Liver (tissue), 9 donors: ENCODE results near the gene ETV6. TPM values are rescaled to one million over a fixed set of nuclear protein-coding genes. Genes with fewer than 3 reads are reported as not detected.

ENCODE experiments used
- DNase-seq: peaks from one replicate; pipeline ENCODE4 v3.0.0-alpha.2; 2017; ENCODE audit warnings: low spot score
- H3K27ac ChIP-seq, 2 donors: one replicate each; pipeline ENCODE4 v1.7.0; 2013; ENCODE audit warnings: inconsistent platforms in 2 of 2, low read length in 2 of 2, control low read depth in 1 of 2, low read depth in 1 of 2, mild to moderate bottlenecking in 1 of 2
- H3K27me3 ChIP-seq, 4 donors: one replicate each; pipeline versions ENCODE4 v1.6.1 to v1.7.0; 2013; ENCODE audit warnings: low read length in 3 of 4, inconsistent platforms in 1 of 4, mild to moderate bottlenecking in 1 of 4, moderate library complexity in 1 of 4; ENCODE audit not compliant: control insufficient read depth in 4 of 4, insufficient read depth in 4 of 4
- H3K36me3 ChIP-seq, 4 donors: one replicate each; pipeline versions ENCODE4 v1.6.1 to v1.7.0; 2013; ENCODE audit warnings: low read length in 3 of 4, mild to moderate bottlenecking in 3 of 4, low read depth in 1 of 4, moderate library complexity in 1 of 4; ENCODE audit not compliant: control insufficient read depth in 4 of 4, insufficient read depth in 3 of 4
- H3K4me1 ChIP-seq, 4 donors: one replicate each; pipeline versions ENCODE4 v1.6.1 to v1.7.0; 2013; ENCODE audit warnings: low read length in 3 of 4, mild to moderate bottlenecking in 3 of 4, moderate library complexity in 1 of 4; ENCODE audit not compliant: control insufficient read depth in 4 of 4, insufficient read depth in 4 of 4
- H3K4me3 ChIP-seq, 3 donors: one replicate each; pipeline versions ENCODE4 v1.6.1 to v1.7.0; 2013; ENCODE audit warnings: low read length in 3 of 3, control low read depth in 1 of 3, low read depth in 1 of 3, mild to moderate bottlenecking in 1 of 3
- H3K9ac ChIP-seq, 2 donors: one replicate each; pipeline ENCODE4 v1.7.0; 2013; ENCODE audit warnings: low read length in 2 of 2, mild to moderate bottlenecking in 2 of 2, moderate library complexity in 2 of 2, control low read depth in 1 of 2, low read depth in 1 of 2
- H3K9me3 ChIP-seq, 4 donors: one replicate each; pipeline versions ENCODE4 v1.6.1 to v1.7.0; 2013; ENCODE audit warnings: low read length in 3 of 4; ENCODE audit not compliant: control insufficient read depth in 4 of 4
- CTCF ChIP-seq: fragments of 150-350 bp; IDR thresholded peaks from 2 replicates; pipeline ENCODE4 v1.5.1; 2017; ENCODE audit warnings: improper control_type of control experiment, low read depth, low read length; ENCODE audit not compliant: missing input control
- EGR1 ChIP-seq, 2 donors: IDR thresholded peaks; 2 replicates each; pipeline ENCODE4 v1.6.1; 2016 to 2018; ENCODE audit warnings: antibody characterized with exemption in 2 of 2, low read depth in 2 of 2
- FOXA1 ChIP-seq: IDR thresholded peaks from 2 replicates; pipeline ENCODE4 v1.6.1; 2016; ENCODE audit warnings: antibody characterized with exemption
- FOXA2 ChIP-seq: IDR thresholded peaks from 2 replicates; pipeline ENCODE4 v1.6.1; 2016; ENCODE audit warnings: antibody characterized with exemption
- GABPA ChIP-seq, 2 donors: IDR thresholded peaks in 1 of 2; conservative IDR thresholded peaks in 1 of 2; 2 replicates each; pipeline ENCODE4 v1.6.1; 2016; ENCODE audit warnings: antibody characterized with exemption in 2 of 2, mild to moderate bottlenecking in 1 of 2, moderate library complexity in 1 of 2
- HNF4A ChIP-seq, 2 donors: conservative IDR thresholded peaks; 2 replicates each; pipeline ENCODE4 v1.6.1; 2016; ENCODE audit warnings: antibody characterized with exemption in 2 of 2, mild to moderate bottlenecking in 2 of 2
- HNF4G ChIP-seq: IDR thresholded peaks from 2 replicates; pipeline ENCODE4 v1.6.1; 2016; ENCODE audit warnings: antibody characterized with exemption
- JUND ChIP-seq, 2 donors: IDR thresholded peaks; 2 replicates each; pipeline ENCODE4 v1.6.1; 2016; ENCODE audit warnings: antibody characterized with exemption in 2 of 2
- NR2F2 ChIP-seq: IDR thresholded peaks from 2 replicates; pipeline ENCODE4 v1.6.1; 2016; ENCODE audit warnings: antibody characterized with exemption
- RAD21 ChIP-seq, 2 donors: IDR thresholded peaks; 2 replicates each; pipeline ENCODE4 v1.6.1; 2016; ENCODE audit warnings: antibody characterized with exemption in 2 of 2, mild to moderate bottlenecking in 2 of 2
- REST ChIP-seq: IDR thresholded peaks from 2 replicates; pipeline ENCODE4 v1.6.1; 2016; ENCODE audit warnings: antibody characterized with exemption, mild to moderate bottlenecking
- RXRA ChIP-seq, 2 donors: IDR thresholded peaks; 2 replicates each; pipeline ENCODE4 v1.6.1; 2017 to 2018; ENCODE audit warnings: antibody characterized with exemption in 2 of 2, mild to moderate bottlenecking in 1 of 2
- WGBS: extraction: QIAGEN DNeasy Blood & Tissue Kit; methylation state at CpG from one replicate; pipeline ENCODE4 v1.1.7; 2013; 5-methylcytosine and 5-hydroxymethylcytosine counted together
- polyA plus RNA-seq, 2 donors: library from polyadenylated mRNA; stranded (reverse) in 1 of 2; unstranded in 1 of 2; fragments of 200-250 nt in 1 of 2; fragments of >200 nt in 1 of 2; fragmentation: Nextera tagmentation in 1 of 2; extraction: Ambion mirVana in 1 of 2; gene quantifications; one replicate each; pipeline versions ENCODE4 v1.2.1 to v1.2.3, GENCODE V29; 2013 to 2015
- total RNA-seq, 2 donors: library from RNA; depleted of rRNA; stranded (reverse); fragments of >200 nt; gene quantifications; one replicate each; pipeline ENCODE4 v1.2.3, GENCODE V29; 2014
- TF ChIP-seq, protein P1 (sequence below): IDR thresholded peaks from 2 replicates; pipeline ENCODE4 v1.6.1; 2016; ENCODE audit warnings: antibody characterized with exemption
- TF ChIP-seq, protein P2 (sequence below): IDR thresholded peaks from 2 replicates; pipeline ENCODE4 v1.6.1; 2016; ENCODE audit warnings: antibody characterized with exemption
- donor health status: healthy.
- donor health status: healthy.
- donor health status: healthy.
- donor health status: healthy.
- donor health status: healthy.

ETV6 gene
- total and polyA plus RNA-seq, 4 donors, result 2.0 to 6.2 (median 3.5) TPM

DNA sequence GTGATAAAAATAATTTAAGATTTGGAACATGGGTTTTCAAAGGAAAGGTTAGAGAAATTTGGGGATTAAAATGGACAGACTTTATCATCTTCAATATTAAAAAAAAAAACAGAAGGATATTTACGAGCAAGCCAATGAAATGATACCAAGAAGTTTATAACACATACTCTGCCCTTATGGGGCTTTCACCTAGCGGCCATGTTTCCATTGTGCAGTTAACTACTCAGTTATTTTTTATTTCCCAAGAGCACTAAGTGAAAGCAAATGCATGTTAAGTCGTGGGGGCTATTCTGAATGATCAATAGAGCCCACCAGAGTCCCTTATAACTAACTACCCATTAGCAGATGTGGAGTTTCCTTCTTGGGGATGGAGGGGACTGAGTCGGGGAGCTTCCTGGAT lies 53.9 kb downstream of the ETV6 start:
- Histone ChIP-seq H3K27me3 (no peaks in the 10 kb centered on the region), H3K36me3 (no peaks in the 10 kb centered on the region), H3K9ac (no peak overlapping the region), H3K9me3 (no peaks in the 10 kb centered on the region), H3K27ac (no peak overlapping the region), H3K4me3 (no peak overlapping the region), H3K4me1 (peaks cover 1 to 34% (median 26%) of the 10 kb centered on the region in 4 donors)
- DNase-seq, result no peak
- TF ChIP-seq REST (no peak), GABPA (IDR thresholded peaks at IDR 0.05 in 1 of 2, conservative IDR thresholded peaks at IDR 0.05 in 1 of 2) (no peak), CTCF (no peak), EGR1 (IDR thresholded peaks at IDR 0.05; ENCODE audit: low read depth in 2 of 2) (no peak), RXRA (IDR thresholded peaks at IDR 0.05) (no peak), NR2F2 (no peak), HNF4G (no peak), HNF4A (conservative IDR thresholded peaks at IDR 0.05) (no peak)
- TF ChIP-seq, protein P1, sequence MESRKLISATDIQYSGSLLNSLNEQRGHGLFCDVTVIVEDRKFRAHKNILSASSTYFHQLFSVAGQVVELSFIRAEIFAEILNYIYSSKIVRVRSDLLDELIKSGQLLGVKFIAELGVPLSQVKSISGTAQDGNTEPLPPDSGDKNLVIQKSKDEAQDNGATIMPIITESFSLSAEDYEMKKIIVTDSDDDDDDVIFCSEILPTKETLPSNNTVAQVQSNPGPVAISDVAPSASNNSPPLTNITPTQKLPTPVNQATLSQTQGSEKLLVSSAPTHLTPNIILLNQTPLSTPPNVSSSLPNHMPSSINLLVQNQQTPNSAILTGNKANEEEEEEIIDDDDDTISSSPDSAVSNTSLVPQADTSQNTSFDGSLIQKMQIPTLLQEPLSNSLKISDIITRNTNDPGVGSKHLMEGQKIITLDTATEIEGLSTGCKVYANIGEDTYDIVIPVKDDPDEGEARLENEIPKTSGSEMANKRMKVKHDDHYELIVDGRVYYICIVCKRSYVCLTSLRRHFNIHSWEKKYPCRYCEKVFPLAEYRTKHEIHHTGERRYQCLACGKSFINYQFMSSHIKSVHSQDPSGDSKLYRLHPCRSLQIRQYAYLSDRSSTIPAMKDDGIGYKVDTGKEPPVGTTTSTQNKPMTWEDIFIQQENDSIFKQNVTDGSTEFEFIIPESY, result no peak
- TF ChIP-seq, protein P2, sequence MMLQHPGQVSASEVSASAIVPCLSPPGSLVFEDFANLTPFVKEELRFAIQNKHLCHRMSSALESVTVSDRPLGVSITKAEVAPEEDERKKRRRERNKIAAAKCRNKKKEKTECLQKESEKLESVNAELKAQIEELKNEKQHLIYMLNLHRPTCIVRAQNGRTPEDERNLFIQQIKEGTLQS, result no peak
- 89% methylated on average over 4 of the region's 4 CpGs for WGBS

- Histone ChIP-seq H3K9ac (no peak overlapping the region), H3K4me1 (peaks cover 1 to 28% (median 21%) of the 10 kb centered on the region in 4 donors), H3K36me3 (no peaks in the 10 kb centered on the region), H3K27me3 (no peaks in the 10 kb centered on the region), H3K27ac (no peak overlapping the region), H3K4me3 (no peak overlapping the region), H3K9me3 (no peaks in the 10 kb centered on the region)
- WGBS, result 92% methylated on average over 8 of the region's 8 CpGs
- no peak for DNase-seq
- no peak for TF ChIP-seq FOXA2
- no peak for TF ChIP-seq CTCF
- no peak for TF ChIP-seq GABPA (IDR thresholded peaks at IDR 0.05 in 1 of 2, conservative IDR thresholded peaks at IDR 0.05 in 1 of 2)
- TF ChIP-seq, protein P1, result no peak
- TF ChIP-seq RAD21 (IDR thresholded peaks at IDR 0.05), result no peak
- no peak for TF ChIP-seq JUND (IDR thresholded peaks at IDR 0.05)
- no peak for TF ChIP-seq RXRA (IDR thresholded peaks at IDR 0.05)
- no peak for TF ChIP-seq EGR1 (IDR thresholded peaks at IDR 0.05; ENCODE audit: low read depth in 2 of 2)
- TF ChIP-seq, protein P2, result no peak
- TF ChIP-seq FOXA1, result no peak
- TF ChIP-seq HNF4G, result no peak
- TF ChIP-seq NR2F2, result no peak
- TF ChIP-seq REST, result no peak
Measured at GRCh38 chr12:11704089-11704488, 54.6 kb downstream of the ETV6 start.
